ENCODE measurements around the gene FAM185A. TPM values are rescaled to one million over a fixed set of nuclear protein-coding genes. Genes with fewer than 3 reads are reported as not detected.
"Not testable (repeated sequence)": the region's sequence is repeated elsewhere in the genome, so short reads cannot be mapped to it uniquely, and the experiment has no call there.

FAM185A gene
- total RNA-seq (10 to 100 TPM in 1 of 9 donors, 1 to 10 TPM in 8; 5.6 to 10.2 (median 8.4) TPM), polyA plus RNA-seq (1 to 10 TPM; 3.4 to 6.0 TPM)
- long read RNA-seq, donor 1, transcript FAM185A-202 (8 exons, 1,179 nt), result major isoform, 5 of 14 reads
- long read RNA-seq, donor 1, partial matches to known transcripts, result 1 of 14 reads
- long read RNA-seq, donor 1, other reads (novel, unspliced or antisense), result 3 of 14 reads
- long read RNA-seq, donor 2, transcript FAM185A-202 (8 exons, 1,179 nt), result major isoform, 17 of 36 reads
- long read RNA-seq, donor 2, partial matches to known transcripts, result 3 of 36 reads
- long read RNA-seq, donor 2, other reads (novel, unspliced or antisense), result 14 of 36 reads
- long read RNA-seq, donor 3, transcript FAM185A-202 (8 exons, 1,179 nt), result major isoform, 7 of 14 reads
- long read RNA-seq, donor 3, partial matches to known transcripts, result 1 of 14 reads
- long read RNA-seq, donor 3, other reads (novel, unspliced or antisense), result 4 of 14 reads

GRCh38 chr7:102748605-102749444 lies at the start of gene FAM185A:
FAM185A (plus strand) TSS chr7:102748999; CDS start chr7:102749208, 209 bp downstream.
- DNase-seq (peak; percentile 96 to 99 (median 99)), ATAC-seq (peak; percentile 100)
- 0 to 1% (median 0%) methylated on average over 24 to 47 of the region's 47 CpGs for WGBS, 4 donors
- Histone ChIP-seq H3K27ac (peak within 1 kb of the TSS in 11 of 12 donors; percentile 58 to 80 (median 68)), H3K4me3 (peak within 1 kb of the TSS; percentile 49 to 90 (median 71)), H3K4me1 (peaks cover 0 to 18% (median 11%) of the 10 kb centered on the region in 12 donors)
- H3K36me3 ChIP-seq, H3K27me3 ChIP-seq, H3K9me3 ChIP-seq: not testable (repeated sequence)
- TF ChIP-seq POLR2A (IDR thresholded peaks at IDR 0.05) (peak in 1 of 2 donors; percentile 43), CTCF (IDR thresholded peaks at IDR 0.05) (peak in 1 of 12 donors; percentile 5)
- intact Hi-C loops (cut with DNase I), result loop anchor here in 3 of 10 donors (5.0 to 10.0 kb wide), 3 partner anchors 313 to 326 kb away; partner anchors contain the start of genes FBXL13 (in 2 of the 3) and ARMC10 (in 1 of the 3)

- H3K9me3 ChIP-seq; H3K4me1 ChIP-seq; ATAC-seq; H3K27me3 ChIP-seq; intact Hi-C loops (cut with DNase I); H3K27ac ChIP-seq; H3K4me3 ChIP-seq; H3K36me3 ChIP-seq; DNase-seq: not testable (repeated sequence)
- 42 to 56% (median 47%) methylated on average over 5 of the region's 5 CpGs for WGBS, 4 donors
Observed at GRCh38 chr7:102713011-102713690, 35.6 kb upstream of the FAM185A start.

GRCh38 chr7:102713691-102714080 lies 35.1 kb upstream of the FAM185A start:
- H3K27ac ChIP-seq; H3K27me3 ChIP-seq; H3K36me3 ChIP-seq; H3K9me3 ChIP-seq; ATAC-seq; H3K4me1 ChIP-seq; intact Hi-C loops (cut with DNase I); H3K4me3 ChIP-seq; DNase-seq: not testable (repeated sequence)
- no CpG with 5 or more reads among the region's 1 CpG for WGBS, 4 donors

- WGBS, 4 donors, result 86 to 92% (median 88%) methylated on average over 4 to 6 of the region's 6 CpGs
- H3K36me3 ChIP-seq; H3K27ac ChIP-seq; H3K4me1 ChIP-seq; intact Hi-C loops (cut with DNase I); ATAC-seq; H3K4me3 ChIP-seq; DNase-seq; H3K9me3 ChIP-seq; H3K27me3 ChIP-seq: not testable (repeated sequence)
Observed at GRCh38 chr7:102714774-102715522, 33.9 kb upstream of the FAM185A start.

- H3K9me3 ChIP-seq, result not testable (repeated sequence)
Observed at GRCh38 chr7:102715718-102716117, 33.1 kb upstream of the FAM185A start.

GRCh38 chr7:102718491-102718890 lies 30.3 kb upstream of the FAM185A start:
- H3K27ac ChIP-seq; DNase-seq; intact Hi-C loops (cut with DNase I); H3K9me3 ChIP-seq; H3K36me3 ChIP-seq; ATAC-seq; H3K4me1 ChIP-seq; H3K4me3 ChIP-seq; H3K27me3 ChIP-seq: not testable (repeated sequence)

More at GRCh38 chr7:102715718-102716117, 33.1 kb upstream of the FAM185A start:
- WGBS, 4 donors, result 73 to 85% (median 75%) methylated on average over 2 to 3 of the region's 3 CpGs
- H3K27me3 ChIP-seq; intact Hi-C loops (cut with DNase I); H3K4me3 ChIP-seq; H3K36me3 ChIP-seq; H3K27ac ChIP-seq; H3K4me1 ChIP-seq; DNase-seq; ATAC-seq: not testable (repeated sequence)

GRCh38 chr7:102726170-102726569 lies 22.6 kb upstream of the FAM185A start:
- H3K4me3 ChIP-seq; intact Hi-C loops (cut with DNase I); H3K36me3 ChIP-seq; H3K4me1 ChIP-seq; H3K9me3 ChIP-seq; DNase-seq; ATAC-seq; H3K27me3 ChIP-seq; H3K27ac ChIP-seq: not testable (repeated sequence)
- WGBS, 4 donors, result 79 to 94% (median 93%) methylated on average over 5 of the region's 5 CpGs

GRCh38 chr7:102729670-102730069 lies 19.1 kb upstream of the FAM185A start:
- H3K27ac ChIP-seq; H3K9me3 ChIP-seq; H3K4me1 ChIP-seq; ATAC-seq; DNase-seq; H3K4me3 ChIP-seq; intact Hi-C loops (cut with DNase I); H3K27me3 ChIP-seq; H3K36me3 ChIP-seq: not testable (repeated sequence)
- 69 to 85% (median 71%) methylated on average over 2 of the region's 2 CpGs for WGBS, 4 donors

Data from heart left ventricle (tissue), 16 donors.